Parathyroid adenoma (tissue), 2 donors: ENCODE measurements around the gene MIDN.
A peak's percentile ranks its signal among the peaks of the same experiment; 100 is the strongest.

Experiments used
- H2AFZ ChIP-seq: fragments of 300-600 bp; sonication (generic); one replicate; pipeline ENCODE4 v1.7.0; 2017; ENCODE audit warnings: antibody characterized with exemption, mild to moderate bottlenecking
- H3K27ac ChIP-seq: fragments of 300-600 bp; sonication (generic); one replicate; pipeline ENCODE4 v1.7.0; 2017
- H3K27me3 ChIP-seq: fragments of 300-600 bp; sonication (generic); one replicate; pipeline ENCODE4 v1.7.0; 2017; ENCODE audit warnings: low read length; ENCODE audit not compliant: control insufficient read depth, insufficient read depth
- H3K36me3 ChIP-seq: fragments of 300-600 bp; sonication (generic); one replicate; pipeline ENCODE4 v1.7.0; 2017; ENCODE audit warnings: low read length; ENCODE audit not compliant: control insufficient read depth, insufficient read depth
- H3K4me1 ChIP-seq: fragments of 300-600 bp; sonication (generic); one replicate; pipeline ENCODE4 v1.7.0; 2017; ENCODE audit warnings: control low read depth
- H3K4me2 ChIP-seq: fragments of 300-600 bp; sonication (generic); one replicate; pipeline ENCODE4 v1.7.0; 2017; ENCODE audit warnings: low read length
- H3K4me3 ChIP-seq: fragments of 300-600 bp; sonication (generic); one replicate; pipeline ENCODE4 v1.7.0; 2017; ENCODE audit warnings: low read depth, low read length
- H3K79me2 ChIP-seq: fragments of 300-600 bp; sonication (generic); one replicate; pipeline ENCODE4 v1.7.0; 2017; ENCODE audit warnings: control low read depth
- H3K9ac ChIP-seq: fragments of 300-600 bp; sonication (generic); one replicate; pipeline ENCODE4 v1.7.0; 2017; ENCODE audit warnings: mild to moderate bottlenecking
- H3K9me3 ChIP-seq: fragments of 300-600 bp; sonication (generic); one replicate; pipeline ENCODE4 v1.7.0; 2017; ENCODE audit warnings: low read length; ENCODE audit not compliant: control insufficient read depth
- TF ChIP-seq, protein P1 (sequence below): fragments of 300-600 bp; sonication (generic); IDR thresholded peaks from one replicate; pipeline ENCODE4 v1.7.0; 2017; ENCODE audit warnings: antibody characterized with exemption, mild to moderate bottlenecking
- donor health status: primary hyperparathyroidism.

Gene MIDN

DNA sequence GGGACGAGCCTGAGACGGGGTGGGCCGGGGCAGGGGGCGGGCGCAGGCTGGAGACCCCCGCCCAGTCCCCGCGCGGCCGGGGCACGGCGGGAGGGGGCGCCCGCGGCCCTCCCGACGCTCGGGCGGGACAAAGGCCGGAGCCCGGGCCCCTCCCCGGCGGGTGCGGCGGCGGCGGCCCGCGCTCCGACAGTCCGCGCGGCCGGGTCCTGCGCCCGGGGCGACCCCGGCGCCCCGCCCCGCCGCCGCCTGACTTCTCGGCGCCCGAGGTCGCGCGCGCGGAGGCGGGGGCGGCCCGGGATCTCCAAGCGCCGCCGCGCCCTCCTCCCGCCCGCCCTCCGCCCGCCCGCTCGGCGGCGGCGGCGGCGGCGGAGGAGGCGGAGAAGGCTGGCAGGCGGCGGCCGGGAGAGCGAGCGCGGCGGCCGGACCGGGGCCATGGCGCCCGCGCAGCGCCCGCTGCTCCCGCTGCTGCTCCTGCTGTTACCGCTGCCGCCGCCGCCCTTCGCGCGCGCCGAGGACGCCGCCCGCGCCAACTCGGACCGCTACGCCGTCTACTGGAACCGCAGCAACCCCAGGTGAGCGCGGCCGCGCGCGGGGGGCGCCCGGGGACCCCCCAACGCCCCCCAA is 37.5 kb downstream of the MIDN start, which contains the start of gene EFNA2:
TSS of gene EFNA2 (plus strand) at position 137 of the 624 bp plus-strand sequence. CDS start at position 433, 296 bp downstream.
- no peak within 1 kb of the TSS for H3K4me2 ChIP-seq
- H3K27ac ChIP-seq: no peak within 1 kb of the TSS
- peaks cover 3% of the 10 kb centered on the region for H3K4me1 ChIP-seq
- no peaks in the 10 kb centered on the region for H3K36me3 ChIP-seq
- H3K27me3 ChIP-seq: no peaks in the 10 kb centered on the region
- TF ChIP-seq, protein P1, sequence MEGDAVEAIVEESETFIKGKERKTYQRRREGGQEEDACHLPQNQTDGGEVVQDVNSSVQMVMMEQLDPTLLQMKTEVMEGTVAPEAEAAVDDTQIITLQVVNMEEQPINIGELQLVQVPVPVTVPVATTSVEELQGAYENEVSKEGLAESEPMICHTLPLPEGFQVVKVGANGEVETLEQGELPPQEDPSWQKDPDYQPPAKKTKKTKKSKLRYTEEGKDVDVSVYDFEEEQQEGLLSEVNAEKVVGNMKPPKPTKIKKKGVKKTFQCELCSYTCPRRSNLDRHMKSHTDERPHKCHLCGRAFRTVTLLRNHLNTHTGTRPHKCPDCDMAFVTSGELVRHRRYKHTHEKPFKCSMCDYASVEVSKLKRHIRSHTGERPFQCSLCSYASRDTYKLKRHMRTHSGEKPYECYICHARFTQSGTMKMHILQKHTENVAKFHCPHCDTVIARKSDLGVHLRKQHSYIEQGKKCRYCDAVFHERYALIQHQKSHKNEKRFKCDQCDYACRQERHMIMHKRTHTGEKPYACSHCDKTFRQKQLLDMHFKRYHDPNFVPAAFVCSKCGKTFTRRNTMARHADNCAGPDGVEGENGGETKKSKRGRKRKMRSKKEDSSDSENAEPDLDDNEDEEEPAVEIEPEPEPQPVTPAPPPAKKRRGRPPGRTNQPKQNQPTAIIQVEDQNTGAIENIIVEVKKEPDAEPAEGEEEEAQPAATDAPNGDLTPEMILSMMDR: no peak
- no peak within 1 kb of the TSS for H2AFZ ChIP-seq
- H3K4me3 ChIP-seq: no peak within 1 kb of the TSS
- H3K9me3 ChIP-seq: no peaks in the 10 kb centered on the region
- no peaks in the 10 kb centered on the region for H3K79me2 ChIP-seq
- H3K9ac ChIP-seq: no peak within 1 kb of the TSS

DNA sequence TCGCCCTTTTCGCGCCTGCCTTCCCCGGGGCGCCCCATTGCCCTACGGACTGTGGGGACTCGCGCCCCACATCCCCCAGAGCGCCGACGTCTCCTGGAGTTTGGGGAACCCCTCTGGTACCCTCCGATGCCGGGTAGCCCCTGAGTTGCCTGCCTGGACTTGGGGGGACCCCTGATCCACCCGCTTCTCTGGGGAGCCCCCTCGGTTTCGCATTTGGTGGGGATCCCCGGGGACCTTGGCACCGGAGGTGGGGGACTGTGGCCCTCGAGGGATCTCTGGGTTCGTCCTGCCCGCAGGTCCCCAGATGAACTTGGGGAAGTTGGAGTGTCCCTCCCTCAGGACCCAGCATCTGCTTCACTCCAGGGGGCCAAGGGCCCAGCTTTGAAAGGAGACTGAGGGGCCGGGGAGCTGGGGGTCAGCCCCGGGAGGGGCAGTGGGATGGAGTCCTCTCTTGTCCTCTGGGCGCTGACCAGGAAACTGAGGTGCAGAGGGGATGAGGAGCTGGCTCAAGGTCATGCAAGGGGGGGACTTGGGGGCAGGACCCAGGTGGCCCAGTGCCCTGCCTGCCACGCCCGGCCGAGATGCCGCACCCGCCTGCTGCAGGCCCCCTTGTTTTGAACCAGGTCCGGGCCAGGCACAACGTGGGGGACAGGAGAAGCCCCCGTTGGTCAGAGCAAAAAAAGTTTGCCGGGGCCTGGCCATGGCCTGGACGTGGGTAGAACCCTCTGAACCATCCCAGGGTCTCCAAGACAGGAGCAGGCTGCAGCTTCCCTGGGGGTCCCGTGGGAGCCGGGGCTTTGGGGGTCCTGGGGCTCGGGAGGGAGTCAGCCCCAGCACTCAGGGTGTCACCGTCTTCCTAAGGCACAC is 38.3 kb downstream of the MIDN start:
- Histone ChIP-seq H2AFZ (no peak overlapping the region), H3K4me1 (peaks cover 3% of the 10 kb centered on the region), H3K4me2 (peak overlapping the region; percentile 44), H3K79me2 (no peaks in the 10 kb centered on the region), H3K9me3 (no peaks in the 10 kb centered on the region), H3K9ac (no peak overlapping the region), H3K27ac (no peak overlapping the region), H3K36me3 (no peaks in the 10 kb centered on the region), H3K27me3 (no peaks in the 10 kb centered on the region), H3K4me3 (no peak overlapping the region)
- TF ChIP-seq, protein P1: no peak

DNA sequence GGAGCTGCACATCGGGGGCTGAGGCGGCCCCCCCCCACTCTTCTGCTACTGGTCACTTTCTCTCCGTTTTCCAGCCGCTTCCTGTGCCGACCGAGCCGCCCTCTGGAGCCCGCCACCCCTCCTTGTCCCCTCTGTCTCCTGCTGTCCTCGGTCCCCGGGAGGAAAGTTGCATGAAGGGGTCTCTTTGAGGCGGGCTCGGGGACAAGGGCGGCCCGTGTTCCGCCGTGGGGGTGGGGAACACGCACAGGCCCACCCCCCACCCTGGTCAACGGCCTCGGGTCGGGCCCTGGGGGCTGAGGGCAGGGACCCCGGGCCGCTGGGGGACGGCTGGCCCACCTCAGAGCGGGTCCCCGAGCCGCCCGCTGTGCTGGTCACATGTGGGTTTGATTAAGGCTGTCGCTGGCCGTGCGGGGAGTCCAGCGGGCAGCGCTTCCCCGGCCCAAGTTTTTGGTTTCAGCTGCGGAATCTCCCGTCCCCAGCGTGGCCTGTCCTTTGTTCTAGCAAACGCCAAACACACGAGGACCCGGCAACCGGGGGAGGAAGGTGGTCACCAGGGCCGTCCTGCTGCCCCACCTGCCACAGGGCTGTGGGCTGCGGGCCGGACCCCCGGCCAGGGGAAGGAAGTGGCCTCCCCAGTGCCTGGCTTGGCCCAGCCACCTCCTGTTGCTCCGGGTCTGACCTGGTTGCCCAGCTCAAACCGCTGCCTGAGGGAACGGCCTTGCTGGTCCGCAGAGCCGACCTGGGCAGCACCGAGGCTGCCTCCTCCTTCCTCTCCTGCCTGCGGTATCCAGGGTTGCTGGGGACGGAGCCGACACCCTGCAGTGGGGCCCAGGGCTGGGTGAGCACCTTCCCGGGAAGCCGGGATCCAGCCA is 39.2 kb downstream of the MIDN start:
- H3K9me3 ChIP-seq: no peaks in the 10 kb centered on the region
- no peak overlapping the region for H3K27ac ChIP-seq
- H3K4me1 ChIP-seq: peaks cover 3% of the 10 kb centered on the region
- TF ChIP-seq, protein P1: no peak
- no peak overlapping the region for H2AFZ ChIP-seq
- H3K9ac ChIP-seq: no peak overlapping the region
- no peaks in the 10 kb centered on the region for H3K79me2 ChIP-seq
- no peaks in the 10 kb centered on the region for H3K27me3 ChIP-seq
- H3K4me2 ChIP-seq: peak overlapping the region; percentile 44
- H3K36me3 ChIP-seq: no peaks in the 10 kb centered on the region
- H3K4me3 ChIP-seq: no peak overlapping the region

DNA sequence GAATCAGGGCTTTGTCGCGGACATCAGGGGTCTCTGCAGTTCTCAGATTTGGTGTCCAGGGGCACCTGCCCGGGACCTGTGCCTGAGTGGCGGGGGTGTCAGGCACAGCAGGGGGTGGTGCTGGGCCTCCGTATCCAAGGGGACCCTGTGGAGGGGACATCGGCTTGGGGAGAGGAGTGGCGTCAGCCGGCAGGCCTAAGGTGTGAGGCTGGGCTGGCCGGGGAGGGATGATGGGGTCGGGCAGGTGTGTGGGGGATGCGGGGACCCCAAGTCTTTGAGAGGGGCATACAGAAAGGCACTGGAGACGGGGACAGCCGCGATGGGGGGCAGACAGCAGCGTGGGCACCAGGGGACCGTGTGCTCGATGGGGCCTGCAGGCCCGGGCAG is 39.8 kb downstream of the MIDN start:
- Histone ChIP-seq H3K79me2 (no peaks in the 10 kb centered on the region), H3K4me3 (no peak overlapping the region), H3K27ac (no peak overlapping the region), H3K9ac (no peak overlapping the region), H3K4me1 (peaks cover 3% of the 10 kb centered on the region), H3K9me3 (no peaks in the 10 kb centered on the region), H2AFZ (no peak overlapping the region), H3K36me3 (no peaks in the 10 kb centered on the region), H3K27me3 (no peaks in the 10 kb centered on the region), H3K4me2 (peak overlapping the region; percentile 44)
- TF ChIP-seq, protein P1: no peak
